Caco-2 (cell line): ENCODE measurements around the gene RSF1. TPM values are rescaled to one million over a fixed set of nuclear protein-coding genes. Genes with fewer than 3 reads are reported as not detected.
A peak's percentile ranks its signal among the peaks of the same experiment; 100 is the strongest.

ENCODE experiments used
- BruUV-seq: library from RNA; stranded (reverse); fragments of 400-500 nt; replicated peaks from 2 replicates; lab custom pipeline; 2021; lab: Mats Ljungman, UMichigan
- CTCF ChIA-PET: fragments of 300-600 bp; sonication (Branson Sonifier 250); formaldehyde crosslinking; loops from one replicate; lab custom pipeline; 2022; ENCODE audit warnings: antibody characterized with exemption; lab: Charles Lee
- POLR2A ChIA-PET: fragments of 300-600 bp; sonication (Branson Sonifier 250); formaldehyde crosslinking; loops from one replicate; lab custom pipeline; 2022; ENCODE audit warnings: antibody characterized with exemption; lab: Charles Lee
- DNase-seq, 2 experiments: peaks; one replicate each; pipeline versions ENCODE4 v3.0.0 to v3.0.0-alpha.2; 2020 to 2022
- H3K27me3 ChIP-seq: replicated peaks from 2 replicates; pipeline ENCODE4 v1.6.0; 2011; ENCODE audit warnings: low read length; ENCODE audit not compliant: control insufficient read depth, insufficient read depth
- H3K36me3 ChIP-seq: 2 replicates; pipeline ENCODE4 v1.5.1; 2011; ENCODE audit warnings: low read length; ENCODE audit not compliant: control insufficient read depth, insufficient read depth
- H3K4me1 ChIP-seq: fragments of 250-450 bp; sonication (Bioruptor Pico); 2 replicates; pipeline ENCODE4 v1.5.1; 2020; ENCODE audit warnings: mild to moderate bottlenecking
- H3K4me3 ChIP-seq: 2 replicates; pipeline ENCODE4 v1.5.1; 2011; ENCODE audit warnings: low read depth, mild to moderate bottlenecking, control low read depth, low read length
- H3K9me3 ChIP-seq: fragments of 250-450 bp; sonication (Bioruptor Pico); 2 replicates; pipeline ENCODE4 v1.5.1; 2020; ENCODE audit warnings: mild to moderate bottlenecking, moderate library complexity
- H3K27ac Mint-ChIP-seq: one replicate; pipeline ENCODE4 v1.8.0; 2022; ENCODE audit warnings: mixed read lengths; ENCODE audit not compliant: unreplicated experiment
- H3K27me3 Mint-ChIP-seq: one replicate; pipeline ENCODE4 v1.8.0; 2022; ENCODE audit warnings: mixed read lengths; ENCODE audit not compliant: insufficient read depth, unreplicated experiment
- H3K36me3 Mint-ChIP-seq: one replicate; pipeline ENCODE4 v1.8.0; 2022; ENCODE audit warnings: mild to moderate bottlenecking, mixed read lengths; ENCODE audit not compliant: insufficient read depth, unreplicated experiment
- H3K4me1 Mint-ChIP-seq: one replicate; pipeline ENCODE4 v1.8.0; 2022; ENCODE audit warnings: low read depth, mixed read lengths; ENCODE audit not compliant: unreplicated experiment
- H3K4me3 Mint-ChIP-seq: one replicate; pipeline ENCODE4 v1.8.0; 2022; ENCODE audit warnings: mild to moderate bottlenecking, moderate library complexity, mixed read lengths; ENCODE audit not compliant: unreplicated experiment
- H3K9me3 Mint-ChIP-seq: one replicate; pipeline ENCODE4 v1.8.0; 2022; ENCODE audit warnings: mixed read lengths; ENCODE audit not compliant: unreplicated experiment
- intact Hi-C: fragments of 100-400 bp; cut with micrococcal nuclease; formaldehyde crosslinking; loops from one replicate; pipeline ENCODE4 v1.10.0; 2022; ENCODE audit not compliant: unreplicated experiment
- total RNA-seq: library from RNA; stranded (reverse); gene quantifications from 2 replicates; pipeline ENCODE4 v1.2.3, GENCODE V29; 2022
- TF ChIP-seq, protein P1 (sequence below), 2 experiments: fragments of 200-600 bp in 1 of 2; IDR thresholded peaks; 1 replicate in 1 of 2; 2 replicates in 1 of 2; pipeline versions ENCODE4 v1.5.1 to v1.8.0; 2011 to 2022; ENCODE audit warnings: antibody characterized with exemption in 1 of 2, control low read depth in 1 of 2, inconsistent platforms in 1 of 2, low read depth in 1 of 2, low read length in 1 of 2, mild to moderate bottlenecking in 1 of 2, moderate library complexity in 1 of 2; ENCODE audit not compliant: insufficient read depth in 1 of 2, severe bottlenecking in 1 of 2, unreplicated experiment in 1 of 2

Gene RSF1
- total RNA-seq, 1 experiment from 2014 or later = 121 TPM

DNA sequence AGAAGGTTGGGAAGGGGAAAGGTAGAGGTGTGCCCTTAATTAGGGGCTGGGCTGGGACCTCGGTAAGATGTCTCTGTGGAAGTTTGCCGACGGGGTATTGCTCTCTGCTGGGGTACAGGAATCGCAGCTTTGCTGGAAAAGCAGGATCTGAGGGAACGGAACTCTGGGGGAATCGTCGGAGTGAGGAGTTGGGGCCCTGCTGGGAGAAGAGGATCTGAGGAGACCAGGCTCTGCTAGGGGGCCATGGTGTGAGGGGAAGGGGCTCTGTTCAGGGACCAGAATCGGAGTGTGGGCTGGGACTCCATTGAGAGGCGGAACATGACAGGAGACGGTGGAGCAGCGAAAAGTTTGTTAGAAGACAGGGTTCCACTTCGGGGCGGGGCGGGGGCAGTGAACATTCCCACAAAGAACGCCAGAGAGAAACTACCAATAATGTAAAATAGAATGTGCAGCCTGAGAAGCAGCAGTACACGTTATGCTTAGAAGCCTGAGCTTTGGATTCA lies 878 bp upstream of the RSF1 start:
- intact Hi-C loops = loop anchor here (2.0 to 5.0 kb wide), 4 partner anchors 114 to 271 kb away; partner anchors contain the start of gene CLNS1A
- H3K36me3 Mint-ChIP-seq = peaks cover 28% of the 10 kb centered on the region
- peak overlapping the region; percentile 84 for H3K4me3 Mint-ChIP-seq
- peaks cover 36% of the 10 kb centered on the region for H3K4me1 ChIP-seq
- TF ChIP-seq, protein P1, sequence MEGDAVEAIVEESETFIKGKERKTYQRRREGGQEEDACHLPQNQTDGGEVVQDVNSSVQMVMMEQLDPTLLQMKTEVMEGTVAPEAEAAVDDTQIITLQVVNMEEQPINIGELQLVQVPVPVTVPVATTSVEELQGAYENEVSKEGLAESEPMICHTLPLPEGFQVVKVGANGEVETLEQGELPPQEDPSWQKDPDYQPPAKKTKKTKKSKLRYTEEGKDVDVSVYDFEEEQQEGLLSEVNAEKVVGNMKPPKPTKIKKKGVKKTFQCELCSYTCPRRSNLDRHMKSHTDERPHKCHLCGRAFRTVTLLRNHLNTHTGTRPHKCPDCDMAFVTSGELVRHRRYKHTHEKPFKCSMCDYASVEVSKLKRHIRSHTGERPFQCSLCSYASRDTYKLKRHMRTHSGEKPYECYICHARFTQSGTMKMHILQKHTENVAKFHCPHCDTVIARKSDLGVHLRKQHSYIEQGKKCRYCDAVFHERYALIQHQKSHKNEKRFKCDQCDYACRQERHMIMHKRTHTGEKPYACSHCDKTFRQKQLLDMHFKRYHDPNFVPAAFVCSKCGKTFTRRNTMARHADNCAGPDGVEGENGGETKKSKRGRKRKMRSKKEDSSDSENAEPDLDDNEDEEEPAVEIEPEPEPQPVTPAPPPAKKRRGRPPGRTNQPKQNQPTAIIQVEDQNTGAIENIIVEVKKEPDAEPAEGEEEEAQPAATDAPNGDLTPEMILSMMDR (IDR thresholded peaks at IDR 0.05; ENCODE audit: insufficient read depth in 1 of 2, low read depth in 1 of 2, low read length in 1 of 2, severe bottlenecking in 1 of 2, unreplicated experiment in 1 of 2) = no peak
- H3K27ac Mint-ChIP-seq = peak overlapping the region; percentile 77
- 0 out of 2 replicates have a peak, but pooled peaks cover 1% of the 10 kb centered on the region for H3K36me3 ChIP-seq
- DNase-seq = peak in 1 of 2 experiments; percentile 45
- H3K9me3 Mint-ChIP-seq = no peaks in the 10 kb centered on the region
- no peaks in the 10 kb centered on the region for H3K27me3 Mint-ChIP-seq
- POLR2A ChIA-PET = interaction anchor here (0.7 to 1.0 kb wide), 2 partner anchors 20 to 173 kb away, joined by 3 to 12 read pairs; partner anchors contain the start of gene INTS4
- no peaks in the 10 kb centered on the region for H3K27me3 ChIP-seq
- H3K9me3 ChIP-seq = no peaks in the 10 kb centered on the region
- CTCF ChIA-PET = interaction anchor here (0.6 kb wide), 1 partner anchor 115 kb away, joined by 4 read pairs; no protein-coding TSS in a partner anchor
- peak overlapping the region; percentile 100 for H3K4me3 ChIP-seq
- TSS peak; percentile 53 for BruUV-seq
- H3K4me1 Mint-ChIP-seq = peaks cover 6% of the 10 kb centered on the region

DNA sequence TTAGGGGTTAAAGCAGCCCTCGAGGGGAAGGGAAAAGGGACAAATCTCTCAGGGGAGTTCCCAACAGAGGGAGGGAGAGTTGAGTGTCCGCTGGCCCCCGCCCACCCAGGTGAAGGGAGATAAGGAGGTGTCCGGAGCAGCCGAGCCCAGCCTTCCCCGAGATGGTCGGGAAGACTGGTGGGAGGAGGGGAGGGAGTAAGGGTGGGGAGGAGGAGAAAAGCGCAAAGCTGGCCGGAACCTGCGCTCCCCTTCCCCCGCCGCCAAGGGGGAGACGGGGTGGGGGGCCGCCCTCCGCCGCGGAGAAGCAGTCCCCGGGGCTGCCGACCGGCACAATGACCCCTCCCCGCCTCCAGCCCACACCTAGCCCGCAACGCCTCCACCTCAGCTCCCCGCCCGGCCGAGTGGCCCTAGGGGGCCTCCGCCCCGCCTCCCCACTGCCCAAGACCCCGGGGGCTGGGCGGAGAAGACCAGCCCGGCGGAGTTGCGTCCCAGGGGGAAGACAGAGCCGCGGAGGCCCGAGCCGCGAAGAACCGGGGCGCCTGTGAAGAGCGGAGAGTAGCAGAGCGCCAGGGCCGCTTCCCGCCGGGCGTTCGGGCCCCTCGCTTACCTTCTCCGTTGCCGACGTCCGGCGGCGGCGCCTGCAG lies 479 bp downstream of the RSF1 start:
- Mint-ChIP-seq H3K27me3 (no peaks in the 10 kb centered on the region), H3K27ac (peak overlapping the region; percentile 77), H3K36me3 (peaks cover 23% of the 10 kb centered on the region), H3K4me3 (peak overlapping the region; percentile 84), H3K9me3 (peaks cover 3% of the 10 kb centered on the region), H3K4me1 (peaks cover 6% of the 10 kb centered on the region)
- Histone ChIP-seq H3K36me3 (0 out of 2 replicates have a peak, but pooled peaks cover 1% of the 10 kb centered on the region), H3K9me3 (peaks cover 7% of the 10 kb centered on the region), H3K27me3 (no peaks in the 10 kb centered on the region), H3K4me3 (peak overlapping the region; percentile 100), H3K4me1 (peaks cover 36% of the 10 kb centered on the region)
- ChIA-PET POLR2A (interaction anchor here (0.6 to 1.6 kb wide), 4 partner anchors 19 to 185 kb away, joined by 3 to 15 read pairs (median 6); partner anchors contain the start of gene INTS4), CTCF (interaction anchor here (1.1 to 1.9 kb wide), 2 partner anchors 44 to 175 kb away, joined by 3 to 5 read pairs; partner anchors contain the start of gene INTS4)
- TF ChIP-seq, protein P1 (IDR thresholded peaks at IDR 0.05; ENCODE audit: insufficient read depth in 1 of 2, low read depth in 1 of 2, low read length in 1 of 2, severe bottlenecking in 1 of 2, unreplicated experiment in 1 of 2) = no peak
- BruUV-seq = no TSS peak
- peak; percentile 91 to 96 for DNase-seq
- intact Hi-C loops = loop anchor here (1.0 to 5.0 kb wide), 8 partner anchors 19 to 272 kb away; partner anchors contain the start of genes CLNS1A and INTS4

DNA sequence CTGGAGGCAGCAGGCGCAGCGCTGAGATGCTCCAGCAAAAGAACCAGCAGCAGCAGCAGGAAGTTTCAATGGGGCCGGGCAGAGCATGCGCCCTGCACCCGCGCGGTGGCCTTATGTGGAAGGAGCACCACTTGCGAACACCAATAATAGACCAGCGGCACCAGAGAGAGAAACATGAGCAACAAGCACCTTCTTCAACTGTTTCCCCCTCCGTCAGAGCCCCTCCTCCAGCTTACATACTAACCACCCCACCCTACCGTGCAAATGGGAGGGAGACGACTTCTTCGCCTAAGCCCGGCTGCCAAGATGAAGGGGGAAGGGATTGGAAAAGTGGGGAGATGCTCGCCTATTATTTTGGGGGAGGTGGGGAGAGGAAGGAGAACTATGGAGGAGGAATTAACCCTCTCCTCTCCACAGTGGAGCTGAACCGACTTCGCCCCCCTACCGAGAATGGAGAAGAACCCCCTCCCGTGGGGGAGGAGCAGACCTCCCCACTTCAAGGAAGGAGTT lies 1.1 kb downstream of the RSF1 start:
- no peaks in the 10 kb centered on the region for H3K27me3 ChIP-seq
- Mint-ChIP-seq H3K4me3 (peak overlapping the region; percentile 84), H3K27ac (peak overlapping the region; percentile 77), H3K9me3 (peaks cover 9% of the 10 kb centered on the region), H3K4me1 (peaks cover 6% of the 10 kb centered on the region), H3K36me3 (peaks cover 23% of the 10 kb centered on the region), H3K27me3 (no peaks in the 10 kb centered on the region)
- DNase-seq = peak; percentile 93 to 94
- POLR2A ChIA-PET = interaction anchor here (0.6 to 1.6 kb wide), 3 partner anchors 18 to 175 kb away, joined by 3 to 15 read pairs (median 10); partner anchors contain the start of gene INTS4
- peaks cover 13% of the 10 kb centered on the region for H3K9me3 ChIP-seq
- peaks cover 34% of the 10 kb centered on the region for H3K4me1 ChIP-seq
- peak overlapping the region; percentile 100 for H3K4me3 ChIP-seq
- intact Hi-C loops = loop anchor here (1.0 kb wide), 3 partner anchors 18 to 43 kb away; no protein-coding TSS in a partner anchor
- CTCF ChIA-PET = interaction anchor here (0.6 to 1.9 kb wide), 3 partner anchors 43 to 175 kb away, joined by 3 to 5 read pairs (median 4); partner anchors contain the start of gene INTS4
- 0 out of 2 replicates have a peak, but pooled peaks cover 1% of the 10 kb centered on the region for H3K36me3 ChIP-seq
- BruUV-seq = no TSS peak
- TF ChIP-seq, protein P1 (IDR thresholded peaks at IDR 0.05; ENCODE audit: insufficient read depth in 1 of 2, low read depth in 1 of 2, low read length in 1 of 2, severe bottlenecking in 1 of 2, unreplicated experiment in 1 of 2) = peak in 1 of 2 experiments; percentile 10
